CD4-positive, alpha-beta T cell treated with Interleukin-4 for 4 hours (primary cell): ENCODE results near the gene PDK1.

Source experiments
- DNase-seq: peaks from one replicate; pipeline ENCODE4 v3.0.0-alpha.2; 2020

PDK1 gene

GRCh38 chr2:172647439-172647838 is 91.5 kb downstream of the PDK1 start:
- no peak for DNase-seq

DNA sequence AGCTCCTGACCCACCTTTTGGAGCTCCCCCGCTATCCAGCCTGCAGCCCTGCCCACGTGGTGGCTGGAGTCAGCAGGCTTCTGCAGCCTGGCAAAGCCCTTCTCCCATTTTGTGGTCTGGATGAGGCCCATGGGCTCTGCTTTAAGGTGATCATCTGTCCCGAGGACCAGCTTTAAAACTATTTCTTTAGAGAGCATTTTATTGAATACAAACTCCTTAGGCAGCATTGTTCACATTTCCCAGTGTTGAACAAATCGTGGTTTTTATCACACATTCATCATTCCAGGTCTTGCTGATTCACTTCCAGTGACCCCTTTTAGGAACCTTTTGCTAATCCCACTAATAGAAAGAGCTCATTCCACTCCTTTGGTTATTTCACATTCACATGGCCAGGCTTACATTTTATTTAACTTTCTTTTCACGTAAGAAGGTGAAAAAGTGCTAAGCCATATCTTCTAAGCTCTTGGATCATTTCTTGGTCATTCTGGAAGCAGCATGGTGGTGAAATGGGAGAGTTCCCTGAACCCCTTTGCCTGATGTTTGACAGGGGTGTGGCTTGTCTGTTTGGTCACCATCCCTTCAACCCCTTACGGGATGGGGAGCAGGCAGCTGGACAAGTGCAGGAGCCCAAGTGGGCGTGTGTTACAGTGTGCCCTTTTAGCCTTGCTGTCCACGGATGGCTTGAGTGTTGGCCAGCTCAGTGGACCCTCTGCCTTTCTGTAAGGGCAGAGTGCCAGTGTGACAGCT is 99.4 kb downstream of the PDK1 start:
- DNase-seq, result no peak

- DNase-seq, result no peak
These were observed 100.1 kb downstream of the PDK1 start for GRCh38 chr2:172655838-172656573.
